ENCODE measurements around the gene KLHL8. TPM values are rescaled to one million over a fixed set of nuclear protein-coding genes. Genes with fewer than 3 reads are reported as not detected.

KLHL8 gene
- total RNA-seq, 1 experiment from 2014 or later: 9.9 TPM

- CTCF ChIA-PET: no interaction called here
- TF ChIP-seq CTCF (IDR thresholded peaks at IDR 0.05; ENCODE audit: unreplicated experiment): no peak
- BruUV-seq (replicated peaks): no TSS peak
Observed at GRCh38 chr4:87122252-87122651, 98.2 kb downstream of the KLHL8 start.

GRCh38 chr4:87121341-87122065 is 98.9 kb downstream of the KLHL8 start:
- CTCF ChIA-PET: no interaction called here
- Mint-ChIP-seq H3K27me3 (ENCODE audit: unreplicated experiment) (no peaks in the 10 kb centered on the region), H3K36me3 (ENCODE audit: insufficient read depth, unreplicated experiment) (peaks cover 7% of the 10 kb centered on the region), H3K4me1 (ENCODE audit: low read depth, unreplicated experiment) (peaks cover 8% of the 10 kb centered on the region), H3K4me3 (ENCODE audit: low read depth, unreplicated experiment) (no peak overlapping the region), H3K9me3 (ENCODE audit: low read depth, unreplicated experiment) (no peaks in the 10 kb centered on the region), H3K27ac (ENCODE audit: unreplicated experiment) (no peak overlapping the region)
- no peak for TF ChIP-seq CTCF (IDR thresholded peaks at IDR 0.05; ENCODE audit: unreplicated experiment)
- intact Hi-C loops (cut with micrococcal nuclease; ENCODE audit: unreplicated experiment): no loop called here
- BruUV-seq (replicated peaks): no TSS peak
- DNase-seq: no peak

More at GRCh38 chr4:87122252-87122651, 98.2 kb downstream of the KLHL8 start:
- Mint-ChIP-seq H3K4me1 (ENCODE audit: low read depth, unreplicated experiment) (peaks cover 8% of the 10 kb centered on the region), H3K36me3 (ENCODE audit: insufficient read depth, unreplicated experiment) (peaks cover 13% of the 10 kb centered on the region), H3K27me3 (ENCODE audit: unreplicated experiment) (no peaks in the 10 kb centered on the region), H3K27ac (ENCODE audit: unreplicated experiment) (no peak overlapping the region), H3K4me3 (ENCODE audit: low read depth, unreplicated experiment) (no peak overlapping the region), H3K9me3 (ENCODE audit: low read depth, unreplicated experiment) (no peaks in the 10 kb centered on the region)
- DNase-seq: no peak
- intact Hi-C loops (cut with micrococcal nuclease; ENCODE audit: unreplicated experiment): no loop called here

- Mint-ChIP-seq H3K27ac (ENCODE audit: unreplicated experiment) (no peak overlapping the region), H3K4me1 (ENCODE audit: low read depth, unreplicated experiment) (peaks cover 8% of the 10 kb centered on the region), H3K9me3 (ENCODE audit: low read depth, unreplicated experiment) (no peaks in the 10 kb centered on the region), H3K36me3 (ENCODE audit: insufficient read depth, unreplicated experiment) (peaks cover 6% of the 10 kb centered on the region), H3K27me3 (ENCODE audit: unreplicated experiment) (no peaks in the 10 kb centered on the region), H3K4me3 (ENCODE audit: low read depth, unreplicated experiment) (no peak overlapping the region)
- intact Hi-C loops (cut with micrococcal nuclease; ENCODE audit: unreplicated experiment): no loop called here
- CTCF ChIA-PET: interaction anchor here (0.6 kb wide), 1 partner anchor 108 kb away, joined by 4 read pairs; no protein-coding TSS in a partner anchor
- no TSS peak for BruUV-seq (replicated peaks)
- no peak for TF ChIP-seq CTCF (IDR thresholded peaks at IDR 0.05; ENCODE audit: unreplicated experiment)
- DNase-seq: no peak
Observed at GRCh38 chr4:87120411-87121162, 99.8 kb downstream of the KLHL8 start.

GRCh38 chr4:87120010-87120409 is 100.4 kb downstream of the KLHL8 start:
- Mint-ChIP-seq H3K36me3 (ENCODE audit: insufficient read depth, unreplicated experiment) (no peaks in the 10 kb centered on the region), H3K27ac (ENCODE audit: unreplicated experiment) (no peak overlapping the region), H3K9me3 (ENCODE audit: low read depth, unreplicated experiment) (no peaks in the 10 kb centered on the region), H3K4me3 (ENCODE audit: low read depth, unreplicated experiment) (no peak overlapping the region), H3K4me1 (ENCODE audit: low read depth, unreplicated experiment) (peaks cover 8% of the 10 kb centered on the region), H3K27me3 (ENCODE audit: unreplicated experiment) (no peaks in the 10 kb centered on the region)
- intact Hi-C loops (cut with micrococcal nuclease; ENCODE audit: unreplicated experiment): no loop called here
- CTCF ChIA-PET: interaction anchor here (0.6 kb wide), 1 partner anchor 107 kb away, joined by 4 read pairs; no protein-coding TSS in a partner anchor
- no TSS peak for BruUV-seq (replicated peaks)
- TF ChIP-seq CTCF (IDR thresholded peaks at IDR 0.05; ENCODE audit: unreplicated experiment): no peak
- DNase-seq: no peak

Data from Calu3 (cell line).